ENCODE data around the gene PIEZO1. TPM values are rescaled to one million over a fixed set of nuclear protein-coding genes. Genes with fewer than 3 reads are reported as not detected.

The PIEZO1 gene
- total RNA-seq, 1 experiment from 2014 or later: 71.1 TPM

- H3K9me3 ChIP-seq (ENCODE audit: control insufficient read depth, low read depth, low read length): no peaks in the 10 kb centered on the region
- Mint-ChIP-seq H3K4me1 (peaks cover 31 to 41% of the 10 kb centered on the region in 2 experiments), H3K9me3 (no peaks in the 10 kb centered on the region), H3K4me3 (no peak overlapping the region), H3K36me3 (ENCODE audit: insufficient read depth in 1 of 3, low read depth in 3 of 3) (no peaks in the 10 kb centered on the region), H3K27me3 (ENCODE audit: low read depth) (no peaks in the 10 kb centered on the region), H3K27ac (peak overlapping the region in 1 of 3 experiments; percentile 51; a peak in 1 of 7 replicates)
- H2BK5ac ChIP-seq (ENCODE audit: insufficient read length, low read length): no peak overlapping the region
- H2AFZ ChIP-seq (ENCODE audit: low read length): no peak overlapping the region
- no peaks in the 10 kb centered on the region for H3K27me3 ChIP-seq (ENCODE audit: insufficient read depth, low read length)
- H3K4ac ChIP-seq (ENCODE audit: low read depth, low read length): no peak overlapping the region
- no peak overlapping the region for H3K56ac ChIP-seq (ENCODE audit: insufficient read length, low read depth, low read length)
- no peak overlapping the region for H3K27ac ChIP-seq (ENCODE audit: insufficient read length, low read depth, low read length)
- no peak overlapping the region for H3K18ac ChIP-seq (ENCODE audit: insufficient read length, low read depth, low read length)
- H4K91ac ChIP-seq (ENCODE audit: insufficient read length, low read depth, low read length): no peak overlapping the region
- H4K8ac ChIP-seq (replicated peaks; ENCODE audit: insufficient read length, low read depth, low read length): no peak overlapping the region
- no peak for DNase-seq
- no peak overlapping the region for H2BK12ac ChIP-seq (ENCODE audit: insufficient read length, low read depth, low read length)
- H3T11ph ChIP-seq (ENCODE audit: low read length): no peak overlapping the region
- no peaks in the 10 kb centered on the region for H3K79me1 ChIP-seq (ENCODE audit: insufficient read depth, low read depth, low read length, poor library complexity, severe bottlenecking)
- no peak overlapping the region for H2AK5ac ChIP-seq (ENCODE audit: insufficient read length, low read length)
- peaks cover 4% of the 10 kb centered on the region; the same call in 1 of the 2 replicates for H3K79me2 ChIP-seq (ENCODE audit: insufficient read depth, low read length)
- TF ChIP-seq CTCF (conservative IDR thresholded peaks at IDR 0.05): no peak
- H2BK120ac ChIP-seq (ENCODE audit: low read depth, low read length, poor library complexity, severe bottlenecking): no peak overlapping the region
- peaks cover 2% of the 10 kb centered on the region for H4K20me1 ChIP-seq (ENCODE audit: control insufficient read depth, insufficient read depth, insufficient read length)
- no peaks in the 10 kb centered on the region for H3K4me1 ChIP-seq (ENCODE audit: insufficient read depth, low read length)
- H3K23me2 ChIP-seq (ENCODE audit: insufficient read length, low read depth, low read length, poor library complexity, severe bottlenecking): peaks cover 10% of the 10 kb centered on the region
- no peak overlapping the region for H3K4me2 ChIP-seq (ENCODE audit: insufficient read depth, insufficient read length, low read length)
- no peak overlapping the region for H2BK20ac ChIP-seq (ENCODE audit: low read depth, low read length, poor library complexity, severe bottlenecking)
- H3K23ac ChIP-seq (ENCODE audit: insufficient read length, low read depth, low read length): no peak overlapping the region
- no peak overlapping the region for H4K5ac ChIP-seq (ENCODE audit: insufficient read length, low read depth, low read length)
- no CpG with 5 or more reads among the region's 13 CpGs for WGBS (ENCODE audit: extremely low coverage, insufficient read length, low lambda C conversion rate)
- H2BK15ac ChIP-seq (ENCODE audit: low read depth, low read length): no peak overlapping the region
- H3K14ac ChIP-seq (ENCODE audit: insufficient read depth, low read length): no peak overlapping the region
- H3K9ac ChIP-seq (ENCODE audit: extremely low read depth, insufficient read length, low read length): no peak overlapping the region
Measured at GRCh38 chr16:88780142-88781062, 4.6 kb downstream of the PIEZO1 start.
